ENCODE measurements around the gene NOL4L. TPM values are rescaled to one million over a fixed set of nuclear protein-coding genes. Genes with fewer than 3 reads are reported as not detected.

The NOL4L gene
- polyA plus RNA-seq, 1 experiment: 10.9 TPM

DNA sequence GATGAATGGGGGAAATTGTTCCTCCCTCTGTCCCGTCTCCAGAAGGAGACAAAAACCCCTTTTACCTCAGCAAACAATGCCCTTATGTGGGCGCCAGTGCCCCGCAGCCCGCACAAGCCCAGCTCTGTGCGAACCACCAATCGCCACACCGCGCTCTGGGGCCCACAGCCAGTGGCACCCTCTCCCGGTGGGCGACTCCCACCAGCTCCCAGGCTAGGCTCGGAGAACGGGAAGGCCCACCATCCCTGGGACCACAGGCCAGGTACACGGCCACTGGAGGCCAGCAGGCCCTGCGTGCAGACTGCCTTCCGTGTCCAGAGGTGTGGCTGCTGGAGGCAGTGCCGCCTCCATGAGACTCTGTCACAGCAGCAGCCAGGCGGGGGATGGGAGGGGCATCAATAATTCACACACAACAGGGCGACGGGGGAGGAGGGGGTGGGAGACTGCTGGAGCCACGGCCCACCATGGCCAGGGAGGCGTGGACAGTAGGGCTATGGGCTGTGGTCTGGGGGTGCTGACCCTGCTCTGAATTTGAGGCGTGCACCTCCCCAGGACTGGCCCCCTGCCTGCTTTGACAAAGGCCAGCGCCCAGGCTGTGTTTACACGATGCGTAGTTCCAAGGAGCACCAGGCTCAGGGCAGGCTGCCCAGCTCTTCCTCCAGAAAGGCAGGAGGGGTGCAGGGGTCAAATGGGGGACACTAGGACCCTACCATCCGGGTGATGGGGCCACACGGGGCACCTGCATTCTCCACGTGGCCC lies 121.3 kb downstream of the NOL4L start:
- TF ChIP-seq, protein P1, sequence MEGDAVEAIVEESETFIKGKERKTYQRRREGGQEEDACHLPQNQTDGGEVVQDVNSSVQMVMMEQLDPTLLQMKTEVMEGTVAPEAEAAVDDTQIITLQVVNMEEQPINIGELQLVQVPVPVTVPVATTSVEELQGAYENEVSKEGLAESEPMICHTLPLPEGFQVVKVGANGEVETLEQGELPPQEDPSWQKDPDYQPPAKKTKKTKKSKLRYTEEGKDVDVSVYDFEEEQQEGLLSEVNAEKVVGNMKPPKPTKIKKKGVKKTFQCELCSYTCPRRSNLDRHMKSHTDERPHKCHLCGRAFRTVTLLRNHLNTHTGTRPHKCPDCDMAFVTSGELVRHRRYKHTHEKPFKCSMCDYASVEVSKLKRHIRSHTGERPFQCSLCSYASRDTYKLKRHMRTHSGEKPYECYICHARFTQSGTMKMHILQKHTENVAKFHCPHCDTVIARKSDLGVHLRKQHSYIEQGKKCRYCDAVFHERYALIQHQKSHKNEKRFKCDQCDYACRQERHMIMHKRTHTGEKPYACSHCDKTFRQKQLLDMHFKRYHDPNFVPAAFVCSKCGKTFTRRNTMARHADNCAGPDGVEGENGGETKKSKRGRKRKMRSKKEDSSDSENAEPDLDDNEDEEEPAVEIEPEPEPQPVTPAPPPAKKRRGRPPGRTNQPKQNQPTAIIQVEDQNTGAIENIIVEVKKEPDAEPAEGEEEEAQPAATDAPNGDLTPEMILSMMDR (IDR thresholded peaks at IDR 0.05; ENCODE audit: insufficient read depth, low read depth, low read length): no peak
- peaks cover 9% of the 10 kb centered on the region for H3K36me3 ChIP-seq (ENCODE audit: control insufficient read depth, insufficient read depth, low read length)
- POLR2A ChIA-PET: no interaction called here
- H3K4me3 ChIP-seq (ENCODE audit: low read depth, low read length): no peak overlapping the region
- H3K27me3 ChIP-seq (ENCODE audit: control insufficient read depth, insufficient read depth, low read length): no peaks in the 10 kb centered on the region
- CTCF ChIA-PET: no interaction called here
- DNase-seq (ENCODE audit: low read depth): no peak

DNA sequence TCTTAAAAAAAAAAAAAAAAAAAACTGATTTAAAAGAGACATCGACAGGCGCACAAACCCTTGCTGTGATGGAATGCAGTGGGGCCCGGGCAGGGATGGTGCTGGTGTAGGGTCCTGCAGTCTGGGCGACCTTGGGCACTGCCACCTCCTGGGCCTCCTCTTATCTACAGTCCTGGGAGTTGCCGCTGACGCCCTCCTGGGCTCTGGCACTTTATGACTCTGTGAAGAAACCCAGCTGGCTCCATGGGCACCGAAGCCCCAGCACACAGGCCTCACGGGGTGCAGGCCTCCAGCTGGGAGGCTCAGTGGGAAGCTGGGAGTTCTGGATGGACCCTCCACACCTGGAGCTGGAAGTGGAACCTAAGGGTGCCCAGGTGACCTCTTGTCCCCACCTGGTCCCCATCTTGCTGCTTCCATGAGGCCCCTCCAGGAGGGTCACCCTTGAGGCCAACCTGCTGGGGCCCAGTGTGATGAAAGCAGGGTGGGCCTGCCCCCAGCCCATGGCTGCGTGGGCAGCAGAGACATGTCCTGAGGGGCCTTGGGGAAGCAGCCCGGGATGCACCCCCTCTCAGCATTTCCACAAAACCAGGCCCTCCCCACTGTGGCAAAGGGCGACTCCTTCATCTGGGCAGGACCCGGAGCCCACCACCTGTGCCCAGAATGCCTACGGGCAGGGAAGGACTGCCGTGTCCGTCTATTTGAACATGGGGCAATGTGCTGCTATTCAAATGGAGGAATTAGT lies 122.1 kb downstream of the NOL4L start:
- H3K4me3 ChIP-seq (ENCODE audit: low read depth, low read length): no peak overlapping the region
- no peaks in the 10 kb centered on the region for H3K27me3 ChIP-seq (ENCODE audit: control insufficient read depth, insufficient read depth, low read length)
- DNase-seq (ENCODE audit: low read depth): no peak
- ChIA-PET CTCF (interaction anchor here (0.9 kb wide), 1 partner anchor 189 kb away, joined by 4 read pairs; no protein-coding TSS in a partner anchor), POLR2A (no interaction called here)
- peaks cover 8% of the 10 kb centered on the region for H3K36me3 ChIP-seq (ENCODE audit: control insufficient read depth, insufficient read depth, low read length)
- TF ChIP-seq, protein P1 (IDR thresholded peaks at IDR 0.05; ENCODE audit: insufficient read depth, low read depth, low read length): no peak

DNA sequence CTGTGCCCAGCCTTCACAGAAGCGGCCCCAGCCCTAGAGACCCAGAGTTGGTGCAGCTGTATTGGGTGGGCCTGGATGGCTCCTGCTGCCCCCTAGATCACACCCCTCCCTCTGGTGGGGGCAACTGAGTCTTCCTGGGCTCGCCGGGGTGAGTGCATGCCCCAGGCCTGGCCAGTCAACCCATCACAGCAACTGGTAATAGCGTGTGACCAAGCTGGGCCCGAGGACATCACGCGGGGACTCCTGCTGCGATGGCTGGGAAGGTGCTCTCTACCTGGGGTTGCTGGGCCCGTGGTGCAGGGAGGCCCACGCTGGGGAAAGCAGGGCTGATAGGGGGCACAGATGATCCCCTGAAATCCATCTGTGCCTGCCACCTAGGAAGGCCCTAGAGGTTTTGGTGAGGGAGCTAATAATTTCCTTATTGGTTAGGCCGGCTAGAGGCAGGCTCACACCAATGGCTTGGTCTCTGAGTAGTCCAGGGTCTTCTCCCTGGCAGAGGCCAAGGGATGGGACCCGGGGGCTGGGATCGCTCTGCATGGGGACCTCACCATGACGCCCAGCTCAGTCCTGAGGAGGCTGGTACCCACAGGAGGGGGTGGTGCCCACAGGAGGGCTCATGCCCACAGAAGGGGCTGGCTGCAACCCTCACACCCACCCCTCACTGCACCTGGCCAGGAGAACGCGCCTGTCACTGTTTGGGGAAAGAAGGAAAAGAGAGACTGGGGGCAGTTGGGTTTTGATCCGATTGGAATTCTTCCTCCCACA lies 123.1 kb downstream of the NOL4L start:
- Histone ChIP-seq H3K4me3 (ENCODE audit: low read depth, low read length) (no peak overlapping the region), H3K36me3 (ENCODE audit: control insufficient read depth, insufficient read depth, low read length) (peaks cover 8% of the 10 kb centered on the region), H3K27me3 (ENCODE audit: control insufficient read depth, insufficient read depth, low read length) (no peaks in the 10 kb centered on the region)
- no peak for DNase-seq (ENCODE audit: low read depth)
- CTCF ChIA-PET: interaction anchor here (0.9 kb wide), 1 partner anchor 190 kb away, joined by 4 read pairs; no protein-coding TSS in a partner anchor
- TF ChIP-seq, protein P1 (IDR thresholded peaks at IDR 0.05; ENCODE audit: insufficient read depth, low read depth, low read length): no peak
- POLR2A ChIA-PET: no interaction called here

DNA sequence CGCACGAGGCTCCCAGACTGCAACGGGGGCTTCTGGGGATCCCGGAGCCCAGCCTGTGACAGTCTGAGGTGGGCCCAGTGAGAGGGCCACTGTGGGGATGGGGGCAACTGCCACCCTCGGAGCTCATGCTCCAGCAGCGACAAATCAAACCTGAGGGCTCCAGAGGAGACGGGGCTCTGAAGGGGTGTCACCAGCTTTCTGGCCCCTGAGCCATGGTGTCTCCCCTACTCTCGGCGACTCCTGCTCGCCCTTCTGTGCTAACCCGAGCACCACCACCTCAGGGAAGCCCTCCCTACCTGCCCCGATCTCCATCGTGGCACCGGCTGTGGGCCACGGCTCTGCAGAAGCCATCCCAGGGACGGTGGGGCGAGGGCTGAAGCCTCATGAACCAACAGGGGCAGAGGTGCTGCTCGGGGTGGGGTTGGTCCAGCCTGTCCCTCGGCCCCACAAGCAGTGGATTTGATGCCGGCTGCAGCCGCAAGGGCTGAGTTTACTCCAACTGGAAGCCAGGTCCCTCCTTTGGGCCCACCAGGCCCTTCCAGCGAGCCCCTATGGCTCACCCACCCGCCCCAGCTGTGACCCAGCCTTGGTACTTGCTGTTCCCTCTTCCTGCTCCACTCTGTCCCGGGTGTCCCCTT lies 124.3 kb downstream of the NOL4L start:
- POLR2A ChIA-PET: no interaction called here
- TF ChIP-seq, protein P1 (IDR thresholded peaks at IDR 0.05; ENCODE audit: insufficient read depth, low read depth, low read length): no peak

More for the DNA sequence above, 124.3 kb downstream of the NOL4L start:
- Histone ChIP-seq H3K4me3 (ENCODE audit: low read depth, low read length) (no peak overlapping the region), H3K27me3 (ENCODE audit: control insufficient read depth, insufficient read depth, low read length) (no peaks in the 10 kb centered on the region), H3K36me3 (ENCODE audit: control insufficient read depth, insufficient read depth, low read length) (peaks cover 10% of the 10 kb centered on the region)
- CTCF ChIA-PET: no interaction called here
- no peak for DNase-seq (ENCODE audit: low read depth)

Measured in BJ (cell line).